ENCODE data around the gene UBN2. TPM values are rescaled to one million over a fixed set of nuclear protein-coding genes. Genes with fewer than 3 reads are reported as not detected.
A peak's percentile ranks its signal among the peaks of the same experiment; 100 is the strongest.

Gene UBN2
- total and polyA plus RNA-seq, 2 of the 13 experiments (the other 11 are each of a cell fraction or from before 2014, with no cell fraction given): 5.6 to 5.7 TPM

DNA sequence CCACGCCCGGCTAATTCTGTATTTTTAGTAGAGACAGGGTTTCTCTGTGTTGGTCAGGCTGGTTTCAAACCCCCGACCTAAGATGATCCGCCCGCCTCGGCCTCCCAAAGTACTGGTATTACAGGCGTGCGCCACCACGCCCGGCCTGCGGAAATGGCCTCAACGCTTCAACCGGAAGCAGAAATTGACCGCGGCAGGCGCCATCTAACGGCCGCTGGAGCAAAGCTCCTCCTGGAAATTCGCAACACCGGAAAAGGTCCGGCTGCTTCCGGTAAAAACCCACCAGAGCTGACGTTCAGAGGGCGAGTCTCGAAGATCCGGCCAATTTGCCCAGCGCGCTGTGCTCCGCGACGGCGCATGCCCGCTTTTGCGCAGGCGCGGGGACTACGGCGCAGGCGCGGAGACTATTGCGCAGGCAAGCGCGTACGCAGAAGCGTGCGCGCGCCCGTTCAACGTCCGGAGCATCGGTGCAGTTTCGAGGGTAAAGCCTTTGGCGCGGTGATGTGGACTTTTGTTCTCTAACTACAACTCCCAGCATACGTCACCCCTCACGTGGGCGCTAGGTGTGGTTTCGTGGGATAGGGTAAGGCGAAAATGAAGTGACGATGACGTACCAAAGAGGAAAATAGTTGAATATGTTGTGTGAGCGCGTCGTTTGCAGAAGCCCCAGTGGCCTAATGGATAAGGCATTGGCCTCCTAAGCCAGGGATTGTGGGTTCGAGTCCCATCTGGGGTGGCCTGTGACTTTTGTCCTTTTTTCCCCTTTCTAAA, 109.2 kb downstream of the UBN2 start (continued):
- TF ChIP-seq, protein P1, sequence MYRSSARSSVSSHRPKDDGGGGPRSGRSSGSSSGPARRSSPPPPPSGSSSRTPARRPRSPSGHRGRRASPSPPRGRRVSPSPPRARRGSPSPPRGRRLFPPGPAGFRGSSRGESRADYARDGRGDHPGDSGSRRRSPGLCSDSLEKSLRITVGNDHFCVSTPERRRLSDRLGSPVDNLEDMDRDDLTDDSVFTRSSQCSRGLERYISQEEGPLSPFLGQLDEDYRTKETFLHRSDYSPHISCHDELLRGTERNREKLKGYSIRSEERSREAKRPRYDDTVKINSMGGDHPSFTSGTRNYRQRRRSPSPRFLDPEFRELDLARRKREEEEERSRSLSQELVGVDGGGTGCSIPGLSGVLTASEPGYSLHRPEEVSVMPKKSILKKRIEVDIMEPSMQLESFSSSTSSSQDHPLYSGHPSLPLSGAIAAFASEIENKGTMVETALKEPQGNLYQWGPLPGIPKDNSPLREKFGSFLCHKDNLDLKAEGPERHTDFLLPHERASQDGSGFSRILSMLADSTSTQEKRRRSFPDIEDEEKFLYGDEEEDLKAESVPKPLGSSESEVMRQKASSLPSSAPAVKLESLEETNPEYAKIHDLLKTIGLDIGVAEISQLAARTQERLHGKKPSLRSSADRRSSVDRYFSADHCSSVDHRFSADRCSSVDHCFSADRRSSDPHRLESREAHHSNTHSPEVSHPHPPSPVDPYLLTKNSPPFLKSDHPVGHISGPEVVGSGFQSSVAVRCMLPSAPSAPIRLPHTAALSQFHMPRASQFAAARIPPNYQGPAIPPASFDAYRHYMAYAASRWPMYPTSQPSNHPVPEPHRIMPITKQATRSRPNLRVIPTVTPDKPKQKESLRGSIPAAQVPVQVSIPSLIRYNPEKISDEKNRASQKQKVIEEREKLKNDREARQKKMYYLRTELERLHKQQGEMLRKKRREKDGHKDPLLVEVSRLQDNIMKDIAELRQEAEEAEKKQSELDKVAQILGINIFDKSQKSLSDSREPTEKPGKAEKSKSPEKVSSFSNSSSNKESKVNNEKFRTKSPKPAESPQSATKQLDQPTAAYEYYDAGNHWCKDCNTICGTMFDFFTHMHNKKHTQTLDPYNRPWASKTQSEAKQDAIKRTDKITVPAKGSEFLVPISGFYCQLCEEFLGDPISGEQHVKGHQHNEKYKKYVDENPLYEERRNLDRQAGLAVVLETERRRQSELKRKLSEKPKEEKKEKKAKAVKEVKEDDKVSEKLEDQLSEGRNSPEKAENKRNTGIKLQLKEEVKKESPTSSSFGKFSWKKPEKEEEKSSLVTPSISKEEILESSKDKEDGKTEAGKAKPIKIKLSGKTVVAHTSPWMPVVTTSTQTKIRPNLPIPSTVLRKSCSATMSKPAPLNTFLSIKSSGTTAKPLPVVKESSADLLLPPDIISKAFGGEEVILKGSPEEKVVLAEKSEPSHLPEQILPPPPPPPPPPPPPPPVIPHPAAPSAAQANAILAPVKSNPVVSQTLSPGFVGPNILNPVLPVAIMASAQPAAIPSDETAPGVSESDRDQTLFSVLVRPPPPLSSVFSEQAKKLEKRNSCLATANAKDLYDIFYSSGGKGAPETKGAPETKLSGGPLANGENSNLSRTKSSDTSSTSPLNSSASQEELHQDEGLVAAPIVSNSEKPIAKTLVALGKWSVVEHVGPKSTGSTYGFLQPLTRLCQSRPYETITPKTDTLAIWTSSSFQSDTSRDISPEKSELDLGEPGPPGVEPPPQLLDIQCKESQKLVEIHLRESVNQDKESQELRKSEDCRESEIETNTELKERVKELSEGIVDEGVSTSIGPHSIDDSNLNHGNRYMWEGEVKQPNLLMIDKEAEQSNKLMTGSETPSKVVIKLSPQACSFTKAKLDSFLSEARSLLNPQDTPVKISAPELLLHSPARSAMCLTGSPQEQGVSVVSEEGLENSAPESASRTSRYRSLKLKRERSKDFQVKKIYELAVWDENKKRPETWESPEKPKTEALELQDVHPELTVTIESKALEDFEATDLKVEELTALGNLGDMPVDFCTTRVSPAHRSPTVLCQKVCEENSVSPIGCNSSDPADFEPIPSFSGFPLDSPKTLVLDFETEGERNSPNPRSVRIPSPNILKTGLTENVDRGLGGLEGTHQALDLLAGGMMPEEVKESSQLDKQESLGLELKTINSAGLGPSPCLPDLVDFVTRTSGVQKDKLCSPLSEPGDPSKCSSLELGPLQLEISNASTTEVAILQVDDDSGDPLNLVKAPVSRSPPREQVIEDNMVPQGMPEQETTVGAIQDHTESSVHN (CRISPR knock-in tag; IDR thresholded peaks at IDR 0.05): peak; percentile 73; the same call in 1 of the 2 replicates
- TF ChIP-seq KLF6 (CRISPR knock-in tag; IDR thresholded peaks at IDR 0.05) (no peak; the same call in 1 of the 2 replicates), ZNF44 (CRISPR knock-in tag; IDR thresholded peaks at IDR 0.05) (peak; percentile 95; the same call in 1 of the 2 replicates), ZKSCAN1 (IDR thresholded peaks at IDR 0.05; ENCODE audit: low read length) (peak; percentile 20; the same call in 1 of the 2 replicates), BORCS8-MEF2B (CRISPR knock-in tag; IDR thresholded peaks at IDR 0.05) (peak; percentile 77; the same call in 1 of the 2 replicates), PAX8 (CRISPR knock-in tag; IDR thresholded peaks at IDR 0.05; ENCODE audit: borderline replicate concordance) (0 out of 2 replicates have a peak, but pooled peaks have one; percentile 81), TSC22D2 (CRISPR knock-in tag; IDR thresholded peaks at IDR 0.05; ENCODE audit: borderline replicate concordance) (no peak), NAIF1 (CRISPR knock-in tag; IDR thresholded peaks at IDR 0.05; ENCODE audit: borderline replicate concordance) (peak; percentile 74), IRX3 (CRISPR knock-in tag; IDR thresholded peaks at IDR 0.05; ENCODE audit: borderline replicate concordance, low read depth) (peak; percentile 38)
- TF ChIP-seq, protein P2, sequence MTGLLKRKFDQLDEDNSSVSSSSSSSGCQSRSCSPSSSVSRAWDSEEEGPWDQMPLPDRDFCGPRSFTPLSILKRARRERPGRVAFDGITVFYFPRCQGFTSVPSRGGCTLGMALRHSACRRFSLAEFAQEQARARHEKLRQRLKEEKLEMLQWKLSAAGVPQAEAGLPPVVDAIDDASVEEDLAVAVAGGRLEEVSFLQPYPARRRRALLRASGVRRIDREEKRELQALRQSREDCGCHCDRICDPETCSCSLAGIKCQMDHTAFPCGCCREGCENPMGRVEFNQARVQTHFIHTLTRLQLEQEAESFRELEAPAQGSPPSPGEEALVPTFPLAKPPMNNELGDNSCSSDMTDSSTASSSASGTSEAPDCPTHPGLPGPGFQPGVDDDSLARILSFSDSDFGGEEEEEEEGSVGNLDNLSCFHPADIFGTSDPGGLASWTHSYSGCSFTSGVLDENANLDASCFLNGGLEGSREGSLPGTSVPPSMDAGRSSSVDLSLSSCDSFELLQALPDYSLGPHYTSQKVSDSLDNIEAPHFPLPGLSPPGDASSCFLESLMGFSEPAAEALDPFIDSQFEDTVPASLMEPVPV (CRISPR knock-in tag; IDR thresholded peaks at IDR 0.05): peak; percentile 85; the same call in 1 of the 2 replicates
- TF ChIP-seq, protein P3, sequence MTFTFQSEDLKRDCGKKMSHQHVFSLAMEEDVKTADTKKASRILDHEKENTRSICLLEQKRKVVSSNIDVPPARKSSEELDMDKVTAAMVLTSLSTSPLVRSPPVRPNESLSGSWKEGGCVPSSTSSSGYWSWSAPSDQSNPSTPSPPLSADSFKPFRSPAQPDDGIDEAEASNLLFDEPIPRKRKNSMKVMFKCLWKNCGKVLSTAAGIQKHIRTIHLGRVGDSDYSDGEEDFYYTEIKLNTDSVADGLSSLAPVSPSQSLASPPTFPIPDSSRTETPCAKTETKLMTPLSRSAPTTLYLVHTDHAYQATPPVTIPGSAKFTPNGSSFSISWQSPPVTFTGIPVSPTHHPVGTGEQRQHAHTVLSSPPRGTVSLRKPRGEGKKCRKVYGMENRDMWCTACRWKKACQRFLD (CRISPR knock-in tag; IDR thresholded peaks at IDR 0.05; ENCODE audit: borderline replicate concordance): peak; percentile 96; the same call in 1 of the 2 replicates
- TF ChIP-seq, protein P4, sequence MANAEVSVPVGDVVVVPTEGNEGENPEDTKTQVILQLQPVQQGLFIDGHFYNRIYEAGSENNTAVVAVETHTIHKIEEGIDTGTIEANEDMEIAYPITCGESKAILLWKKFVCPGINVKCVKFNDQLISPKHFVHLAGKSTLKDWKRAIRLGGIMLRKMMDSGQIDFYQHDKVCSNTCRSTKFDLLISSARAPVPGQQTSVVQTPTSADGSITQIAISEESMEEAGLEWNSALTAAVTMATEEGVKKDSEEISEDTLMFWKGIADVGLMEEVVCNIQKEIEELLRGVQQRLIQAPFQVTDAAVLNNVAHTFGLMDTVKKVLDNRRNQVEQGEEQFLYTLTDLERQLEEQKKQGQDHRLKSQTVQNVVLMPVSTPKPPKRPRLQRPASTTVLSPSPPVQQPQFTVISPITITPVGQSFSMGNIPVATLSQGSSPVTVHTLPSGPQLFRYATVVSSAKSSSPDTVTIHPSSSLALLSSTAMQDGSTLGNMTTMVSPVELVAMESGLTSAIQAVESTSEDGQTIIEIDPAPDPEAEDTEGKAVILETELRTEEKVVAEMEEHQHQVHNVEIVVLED (CRISPR knock-in tag; IDR thresholded peaks at IDR 0.05; ENCODE audit: borderline replicate concordance): peak; percentile 98
- TF ChIP-seq, protein P5, sequence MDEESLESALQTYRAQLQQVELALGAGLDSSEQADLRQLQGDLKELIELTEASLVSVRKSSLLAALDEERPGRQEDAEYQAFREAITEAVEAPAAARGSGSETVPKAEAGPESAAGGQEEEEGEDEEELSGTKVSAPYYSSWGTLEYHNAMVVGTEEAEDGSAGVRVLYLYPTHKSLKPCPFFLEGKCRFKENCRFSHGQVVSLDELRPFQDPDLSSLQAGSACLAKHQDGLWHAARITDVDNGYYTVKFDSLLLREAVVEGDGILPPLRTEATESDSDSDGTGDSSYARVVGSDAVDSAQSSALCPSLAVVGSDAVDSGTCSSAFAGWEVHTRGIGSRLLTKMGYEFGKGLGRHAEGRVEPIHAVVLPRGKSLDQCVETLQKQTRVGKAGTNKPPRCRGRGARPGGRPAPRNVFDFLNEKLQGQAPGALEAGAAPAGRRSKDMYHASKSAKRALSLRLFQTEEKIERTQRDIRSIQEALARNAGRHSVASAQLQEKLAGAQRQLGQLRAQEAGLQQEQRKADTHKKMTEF (CRISPR knock-in tag; IDR thresholded peaks at IDR 0.05): peak; percentile 82
